ENCODE results near the gene C5AR1.
"Not testable (repeated sequence)": the region's sequence is repeated elsewhere in the genome, so short reads cannot be mapped to it uniquely, and the experiment has no call there.

Gene C5AR1

DNA sequence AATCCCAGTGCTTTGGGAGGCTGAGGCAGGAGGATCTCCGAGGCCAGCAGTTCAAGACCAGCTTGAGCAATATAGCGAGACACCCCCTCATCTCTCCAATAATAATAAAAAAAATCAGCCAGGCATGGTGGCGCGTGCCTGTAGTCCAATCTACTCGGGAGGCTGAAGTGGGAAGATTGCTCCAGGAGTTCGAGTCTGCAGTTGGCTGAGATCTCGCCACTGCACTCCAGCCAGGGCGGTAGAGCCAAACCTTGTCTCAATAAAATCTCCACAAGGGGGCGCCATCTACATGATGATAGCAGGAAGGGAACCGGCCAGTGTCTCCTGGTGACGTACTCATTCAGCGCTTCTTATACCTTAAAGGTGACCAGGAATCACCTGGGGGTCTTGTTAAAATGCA lies 13.6 kb upstream of the C5AR1 start:
- peak; percentile 87 for DNase-seq

DNA sequence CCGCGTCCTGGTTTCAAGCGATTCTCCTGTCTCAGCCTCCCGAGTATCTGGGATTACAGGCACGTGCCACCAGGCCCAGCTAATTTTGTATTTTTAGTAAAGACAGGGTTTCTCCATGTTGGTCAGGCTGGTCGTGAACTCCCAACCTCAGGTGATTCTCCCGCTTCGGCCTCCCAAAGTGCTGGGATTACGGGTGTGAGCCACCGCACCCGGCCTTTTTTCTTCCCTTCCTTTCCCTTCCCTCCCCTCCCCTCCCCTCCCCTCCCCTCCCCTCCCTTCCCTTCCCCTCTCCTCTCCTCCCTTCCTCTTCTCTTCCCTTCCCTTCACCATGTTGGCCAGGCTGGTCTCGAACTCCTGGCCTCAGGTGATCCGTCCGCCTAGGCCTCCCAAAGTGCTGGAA lies 8.8 kb upstream of the C5AR1 start:
- DNase-seq: not testable (repeated sequence)

DNA sequence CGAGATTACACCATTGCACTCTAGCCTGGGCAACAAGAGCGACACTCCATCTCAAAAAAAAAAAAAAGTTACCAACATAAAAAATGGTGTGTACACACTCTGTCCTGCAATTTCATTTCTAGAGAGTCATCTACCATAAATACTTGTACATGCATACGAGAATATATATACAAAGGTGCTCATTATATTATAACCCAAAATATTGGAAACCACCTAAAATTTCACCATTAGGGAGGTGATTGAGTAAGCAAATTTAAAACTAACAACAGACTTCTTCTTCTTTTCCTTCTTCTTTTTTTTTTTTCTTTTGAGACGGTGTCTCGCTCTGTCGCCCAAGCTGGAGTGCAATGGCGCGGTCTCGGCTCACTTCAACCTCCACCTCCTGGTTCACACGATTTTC lies 7.4 kb upstream of the C5AR1 start:
- DNase-seq: no peak

DNA sequence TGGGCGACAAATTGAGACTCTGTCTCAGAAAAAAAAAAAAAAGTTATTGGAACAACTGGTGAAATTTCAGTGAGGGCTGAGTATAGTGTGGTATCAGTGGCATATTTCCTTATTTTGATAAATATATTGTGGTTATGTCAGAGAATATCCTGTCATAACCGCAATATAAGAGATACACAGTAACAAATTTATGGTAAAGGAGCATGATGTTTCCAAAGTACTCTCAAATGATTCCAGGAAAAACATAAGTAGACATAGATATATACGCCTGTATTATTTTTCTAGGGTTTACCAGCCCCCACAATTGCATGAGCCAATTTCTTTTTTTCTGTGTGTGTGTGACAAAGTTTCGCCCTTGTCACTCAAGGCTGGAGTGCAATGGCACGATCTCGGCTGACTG lies 5.7 kb upstream of the C5AR1 start:
- no peak for DNase-seq

DNA sequence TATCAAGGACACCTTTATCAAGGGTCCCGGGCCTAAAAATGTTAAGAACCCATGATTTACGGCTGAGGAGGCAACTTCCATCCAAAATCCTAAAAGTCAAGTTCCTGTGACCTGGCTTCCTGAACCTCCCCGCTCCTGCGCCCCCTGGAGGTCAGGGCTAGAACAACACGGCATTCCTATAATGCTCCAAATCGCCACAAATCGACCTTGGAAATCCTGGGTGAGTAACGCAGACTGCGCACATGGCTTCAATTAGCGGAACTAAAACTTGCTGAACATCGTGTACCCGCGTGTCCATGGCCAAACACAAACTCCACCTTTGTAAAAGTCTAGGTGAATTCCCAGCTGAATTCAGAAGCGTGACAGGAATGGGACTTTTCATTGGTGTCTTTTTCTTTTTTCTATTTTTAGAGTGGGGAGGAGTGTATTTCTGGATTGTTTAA lies 4.3 kb upstream of the C5AR1 start:
- DNase-seq: peak; percentile 55

DNA sequence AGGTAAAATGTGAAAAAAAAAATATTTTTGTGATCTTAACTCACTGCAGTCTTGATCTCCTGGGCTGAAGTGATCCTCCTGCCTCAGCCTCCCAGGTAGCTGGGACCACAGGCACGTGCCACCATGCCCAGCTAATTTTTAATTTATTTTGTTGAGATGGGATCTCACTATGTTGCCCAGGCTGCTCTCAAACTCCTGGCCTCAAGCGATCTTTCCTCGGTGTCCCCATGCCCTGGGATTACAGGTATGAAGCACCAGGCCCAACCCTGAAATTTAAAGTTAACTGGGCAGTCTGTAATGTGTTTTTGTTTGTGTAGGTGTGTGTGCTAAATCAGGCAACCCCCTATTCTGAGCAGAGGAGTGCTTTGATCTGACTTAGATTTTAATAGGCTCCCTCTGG lies 3.4 kb upstream of the C5AR1 start:
- no peak for DNase-seq

DNA sequence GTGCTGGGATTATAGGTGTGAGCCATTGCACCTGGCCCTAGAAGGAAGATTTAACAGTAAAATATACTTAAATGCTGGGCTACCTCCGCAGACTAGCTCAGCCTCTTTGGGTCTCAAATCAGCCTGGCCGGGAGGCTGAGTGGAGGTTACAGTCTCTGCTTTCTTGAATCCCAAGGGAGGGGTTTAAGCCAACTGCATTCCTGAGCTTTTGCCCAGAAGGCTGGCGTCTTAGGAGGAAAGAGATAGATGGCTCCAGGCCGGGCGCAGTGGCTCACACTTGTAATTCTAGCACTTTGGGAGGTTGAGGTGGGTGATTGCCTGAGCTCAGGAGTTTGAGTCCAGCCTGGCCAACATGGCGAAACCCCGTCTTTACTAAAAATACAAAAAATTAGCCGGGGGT lies 623 bp upstream of the C5AR1 start:
- DNase-seq: no peak

DNA sequence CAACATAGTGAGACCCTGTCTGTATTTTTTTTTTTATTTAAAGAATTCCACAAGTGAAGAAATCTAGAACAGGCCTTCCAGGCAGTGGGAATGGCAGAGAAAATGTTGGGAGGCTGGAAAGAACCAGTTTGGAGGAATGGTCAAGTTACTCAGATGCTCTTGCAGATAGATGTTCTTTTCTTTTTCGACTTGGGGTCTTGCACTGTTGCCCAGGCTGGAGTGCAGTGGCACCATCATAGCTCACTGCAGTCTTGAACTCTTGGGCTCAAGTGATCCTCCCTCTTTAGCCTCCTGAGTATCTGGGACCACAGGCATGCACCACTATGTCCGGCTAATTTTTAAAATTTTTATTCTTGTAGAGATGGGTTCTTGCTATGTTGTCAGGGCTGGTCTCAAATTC lies 662 bp downstream of the C5AR1 start:
- DNase-seq: no peak

DNA sequence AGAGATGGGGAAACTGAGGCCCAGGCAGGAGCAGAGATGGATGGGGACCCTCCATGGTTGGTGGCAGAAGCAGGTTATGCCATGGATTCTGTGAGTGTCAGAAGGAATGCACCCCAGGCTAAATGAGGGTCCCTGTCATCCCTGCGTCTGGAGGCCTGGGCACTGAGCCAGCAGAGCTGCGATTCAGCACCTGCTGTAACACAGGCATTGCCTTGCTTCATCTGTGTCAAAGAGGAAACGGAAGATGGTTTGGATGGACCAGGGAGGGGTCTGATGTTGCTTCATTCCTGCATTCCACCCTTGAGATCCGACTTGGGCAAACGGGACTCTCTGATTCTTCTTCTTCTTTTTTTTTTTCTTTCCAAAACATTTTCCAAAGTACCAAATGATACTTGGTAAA lies 1.2 kb downstream of the C5AR1 start:
- no peak for DNase-seq

DNA sequence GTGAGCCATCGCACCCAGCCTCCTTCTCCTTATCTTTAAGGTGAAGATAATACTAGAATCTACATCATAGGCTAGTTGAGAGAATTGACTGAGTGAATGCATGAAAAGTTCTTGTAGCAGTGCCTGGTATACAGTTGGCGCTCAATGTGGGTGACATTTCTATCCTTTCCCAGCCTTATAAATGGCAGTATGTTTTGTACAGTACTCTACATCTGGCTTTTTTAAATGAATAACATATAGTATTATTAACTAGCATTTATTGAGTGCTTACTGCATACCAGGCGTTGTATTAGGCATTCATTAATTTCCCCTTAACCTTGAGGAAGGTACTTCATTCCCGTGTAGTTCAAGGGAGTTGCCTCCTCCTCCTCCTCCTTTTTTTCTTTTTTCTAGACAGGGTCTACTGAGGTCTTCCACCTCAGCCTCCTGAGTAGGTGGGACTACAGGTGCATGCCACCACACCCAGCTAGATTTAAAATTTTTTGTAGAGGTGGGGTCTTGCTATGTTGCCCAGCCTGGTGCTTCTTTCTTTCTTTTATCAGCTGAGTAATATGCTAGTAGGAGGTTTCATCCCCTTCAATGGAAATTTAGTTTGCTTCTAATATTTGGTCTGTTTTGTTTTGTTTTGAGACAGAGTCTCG lies 2.8 kb downstream of the C5AR1 start:
- no peak for DNase-seq

DNA sequence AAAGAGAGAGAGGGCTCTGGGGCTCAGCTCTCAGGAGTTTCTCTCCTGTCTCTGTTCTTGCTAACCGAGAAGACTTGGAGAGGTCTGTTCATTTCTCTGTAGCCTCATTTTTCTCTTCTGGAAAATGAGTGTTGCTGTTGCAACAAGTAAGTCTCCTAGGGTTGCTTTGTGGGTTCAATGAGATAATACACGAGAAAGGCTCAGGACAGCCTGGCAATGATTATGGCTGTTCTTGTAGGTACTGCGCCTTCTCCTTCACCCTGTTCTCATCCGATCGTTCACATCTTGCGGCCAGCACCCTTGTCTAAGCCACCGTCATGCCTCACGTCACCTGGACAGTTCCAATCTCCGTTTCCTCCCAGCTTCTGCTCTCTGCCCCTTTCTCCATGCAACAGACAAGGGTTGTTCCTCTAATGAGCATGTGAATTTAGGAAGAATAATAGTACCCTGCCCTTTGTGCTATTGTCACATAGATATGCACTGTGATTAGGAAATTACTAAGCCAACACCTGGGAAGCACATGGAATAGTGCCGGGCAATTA lies 4.2 kb downstream of the C5AR1 start:
- no peak for DNase-seq

DNA sequence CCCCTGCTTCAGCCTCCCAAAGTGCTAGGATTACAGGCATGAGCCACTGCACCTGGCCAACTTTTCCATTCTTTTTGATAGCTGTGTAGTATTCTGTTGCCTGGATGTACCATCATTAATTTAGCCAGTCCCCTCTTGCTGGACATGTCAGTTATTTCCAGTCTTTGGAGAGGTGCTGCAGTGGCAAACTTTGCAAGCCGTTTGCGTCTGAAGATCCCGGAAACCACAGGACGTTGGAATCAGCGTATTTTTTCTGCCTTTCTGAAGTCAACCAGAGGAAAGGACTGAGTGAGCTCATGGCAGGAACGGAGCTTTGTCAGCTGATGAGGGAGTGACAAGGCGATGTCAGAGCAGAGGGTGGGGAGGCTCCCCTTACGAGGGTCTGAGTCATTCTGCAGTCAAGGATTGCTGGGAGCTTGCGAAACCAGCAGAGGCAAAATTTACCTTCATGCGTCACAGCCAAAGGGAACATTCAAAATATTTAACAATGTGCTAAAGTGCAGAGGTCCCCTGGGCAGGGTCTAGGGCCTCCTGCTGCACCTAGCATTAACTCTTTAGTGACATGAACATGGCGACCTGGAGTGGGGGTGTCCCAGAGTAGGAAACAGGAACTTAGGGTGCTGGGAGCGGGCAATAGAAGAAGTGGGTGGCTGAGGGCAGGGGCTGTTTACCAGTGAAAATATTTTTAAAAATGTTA lies 5.6 kb downstream of the C5AR1 start:
- DNase-seq: peak; percentile 21

DNA sequence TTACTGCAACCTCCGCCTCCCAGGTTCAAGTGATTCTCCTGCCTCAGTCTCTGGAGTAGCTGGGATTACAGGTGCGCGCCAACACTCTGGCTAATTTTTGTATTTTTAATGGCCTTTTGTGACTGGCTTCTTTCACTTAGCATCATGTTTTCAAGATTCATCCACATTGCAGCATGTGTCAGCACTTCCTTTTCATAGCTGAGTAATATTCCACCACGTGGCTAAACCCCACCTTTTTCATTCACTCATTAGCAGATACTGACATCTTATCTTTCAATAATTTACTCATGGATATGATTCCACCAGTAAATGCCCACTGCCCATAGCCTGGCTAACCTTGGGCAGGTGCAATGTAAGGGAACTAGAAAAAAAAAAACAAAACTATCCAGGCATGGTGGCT lies 6.9 kb downstream of the C5AR1 start:
- no peak for DNase-seq

DNA sequence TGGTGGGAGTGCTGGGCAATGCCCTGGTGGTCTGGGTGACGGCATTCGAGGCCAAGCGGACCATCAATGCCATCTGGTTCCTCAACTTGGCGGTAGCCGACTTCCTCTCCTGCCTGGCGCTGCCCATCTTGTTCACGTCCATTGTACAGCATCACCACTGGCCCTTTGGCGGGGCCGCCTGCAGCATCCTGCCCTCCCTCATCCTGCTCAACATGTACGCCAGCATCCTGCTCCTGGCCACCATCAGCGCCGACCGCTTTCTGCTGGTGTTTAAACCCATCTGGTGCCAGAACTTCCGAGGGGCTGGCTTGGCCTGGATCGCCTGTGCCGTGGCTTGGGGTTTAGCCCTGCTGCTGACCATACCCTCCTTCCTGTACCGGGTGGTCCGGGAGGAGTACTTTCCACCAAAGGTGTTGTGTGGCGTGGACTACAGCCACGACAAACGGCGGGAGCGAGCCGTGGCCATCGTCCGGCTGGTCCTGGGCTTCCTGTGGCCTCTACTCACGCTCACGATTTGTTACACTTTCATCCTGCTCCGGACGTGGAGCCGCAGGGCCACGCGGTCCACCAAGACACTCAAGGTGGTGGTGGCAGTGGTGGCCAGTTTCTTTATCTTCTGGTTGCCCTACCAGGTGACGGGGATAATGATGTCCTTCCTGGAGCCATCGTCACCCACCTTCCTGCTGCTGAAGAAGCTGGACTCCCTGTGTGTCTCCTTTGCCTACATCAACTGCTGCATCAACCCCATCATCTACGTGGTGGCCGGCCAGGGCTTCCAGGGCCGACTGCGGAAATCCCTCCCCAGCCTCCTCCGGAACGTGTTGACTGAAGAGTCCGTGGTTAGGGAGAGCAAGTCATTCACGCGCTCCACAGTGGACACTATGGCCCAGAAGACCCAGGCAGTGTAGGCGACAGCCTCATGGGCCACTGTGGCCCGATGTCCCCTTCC lies 10.5 kb downstream of the C5AR1 start:
- no peak for DNase-seq

DNA sequence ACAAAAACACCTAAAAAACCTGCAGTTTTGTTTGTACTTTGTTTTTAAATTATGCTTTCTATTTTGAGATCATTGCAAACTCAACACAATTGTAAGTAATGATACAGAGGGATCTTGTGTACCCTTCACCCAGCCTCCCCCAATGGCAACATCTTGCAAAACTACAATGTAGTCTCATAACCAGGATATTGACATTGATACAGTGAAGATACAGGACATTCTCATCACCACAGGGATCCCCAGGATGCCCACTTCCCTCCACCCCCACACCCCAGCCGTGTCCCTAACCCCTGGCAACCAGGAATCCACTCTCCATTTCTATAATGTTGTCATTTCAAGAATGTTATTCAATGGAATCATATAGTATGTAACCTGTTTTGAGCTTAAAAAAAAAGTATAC lies 12.0 kb downstream of the C5AR1 start:
- no peak for DNase-seq

DNA sequence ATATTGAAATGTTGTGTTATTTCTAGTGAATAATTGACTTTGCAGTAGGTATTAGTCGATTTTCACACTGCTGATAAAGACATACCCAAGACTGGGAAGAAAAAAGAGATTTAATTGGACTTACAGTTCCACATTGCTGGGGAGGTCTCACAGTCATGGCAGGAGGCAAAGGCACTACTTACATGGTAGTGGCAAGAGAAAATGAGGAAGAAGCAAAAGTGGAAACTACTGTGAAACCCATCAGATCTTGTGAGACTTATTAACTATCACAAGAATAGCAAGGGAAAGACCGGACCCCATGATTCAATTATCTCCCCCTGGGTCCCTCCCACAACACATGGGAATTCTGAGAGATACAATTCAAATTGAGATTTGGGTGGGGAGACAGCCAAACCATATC lies 12.4 kb downstream of the C5AR1 start:
- DNase-seq: no peak

DNA sequence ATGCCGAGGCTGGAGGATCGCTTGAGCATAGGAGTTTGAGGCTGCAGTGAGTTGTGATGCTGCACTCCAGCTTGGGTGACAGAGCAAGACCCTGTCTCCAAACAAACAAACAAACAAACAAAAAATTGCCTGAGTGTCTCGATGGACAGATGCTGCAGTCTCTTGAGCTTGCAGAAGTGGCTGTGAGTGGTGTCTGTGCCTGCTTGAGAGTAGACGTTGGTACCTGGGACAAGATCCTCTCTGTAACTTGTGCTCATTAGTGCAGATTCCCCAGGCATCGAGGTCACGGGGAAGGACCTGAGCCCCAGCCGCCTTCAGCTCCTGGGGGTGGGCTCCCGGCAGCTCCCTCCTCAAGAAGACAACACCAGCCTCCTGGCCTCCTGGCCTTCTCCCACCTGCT lies 13.7 kb downstream of the C5AR1 start:
- no peak for DNase-seq

DNA sequence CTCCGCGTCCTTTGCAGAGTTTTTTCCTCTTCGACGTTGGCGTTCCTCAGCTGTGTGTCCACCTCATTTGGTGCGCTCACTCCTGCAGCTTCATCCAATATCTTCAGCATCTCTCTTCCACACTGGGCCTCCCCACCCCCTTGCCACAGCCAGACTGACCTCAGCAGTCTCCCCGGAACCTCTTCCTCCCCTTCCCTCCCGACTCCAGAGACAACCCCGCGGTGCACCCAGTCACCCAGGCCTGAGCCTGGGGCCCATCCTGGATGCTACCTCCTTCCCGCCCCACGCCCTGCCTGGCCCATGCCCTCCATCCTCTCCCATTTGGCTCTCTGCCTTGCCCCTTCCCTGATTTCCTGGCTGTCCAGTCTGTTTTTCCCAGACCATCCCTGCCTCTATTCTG lies 14.2 kb downstream of the C5AR1 start:
- DNase-seq: no peak

DNA sequence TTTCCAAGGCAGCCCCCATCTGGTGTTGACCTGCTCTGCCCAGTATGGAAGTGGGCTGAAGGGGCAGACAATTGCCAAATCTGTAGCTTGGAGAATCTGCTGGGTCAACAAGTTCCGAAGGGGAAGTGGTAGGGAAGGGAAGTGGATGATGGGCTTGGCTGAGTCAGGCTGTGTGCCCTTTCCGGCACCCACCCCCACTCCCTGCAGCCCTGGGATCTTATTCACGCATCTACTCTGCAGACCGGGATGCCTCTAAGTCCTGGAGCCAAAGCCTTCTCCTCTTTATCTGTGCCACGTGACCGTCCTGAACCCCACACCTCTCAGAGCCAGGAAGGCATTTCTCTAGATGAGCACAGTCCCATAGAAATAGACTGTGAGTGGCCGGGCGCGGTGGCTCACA lies 14.8 kb downstream of the C5AR1 start:
- DNase-seq: no peak

DNA sequence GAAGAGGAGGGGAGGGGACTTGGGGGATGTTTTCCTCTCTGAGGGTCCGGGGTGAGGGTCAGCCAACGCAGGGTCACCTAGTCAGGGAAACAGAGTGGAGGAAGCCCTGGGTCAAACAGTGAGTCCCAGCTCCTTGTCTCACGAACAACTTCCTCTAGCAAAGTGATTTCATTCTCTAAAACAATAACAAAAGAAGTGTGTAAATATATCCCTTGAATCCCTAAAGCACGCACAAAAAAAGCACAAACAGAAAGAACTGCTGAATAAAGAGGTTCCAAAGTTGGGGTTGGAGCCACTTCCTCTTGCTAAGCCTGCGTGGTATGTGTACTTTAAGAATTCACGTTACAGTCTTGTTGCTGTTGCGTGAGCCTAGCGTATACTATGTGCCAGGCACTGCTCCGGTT lies 20.8 kb downstream of the C5AR1 start:
- no peak for DNase-seq

DNA sequence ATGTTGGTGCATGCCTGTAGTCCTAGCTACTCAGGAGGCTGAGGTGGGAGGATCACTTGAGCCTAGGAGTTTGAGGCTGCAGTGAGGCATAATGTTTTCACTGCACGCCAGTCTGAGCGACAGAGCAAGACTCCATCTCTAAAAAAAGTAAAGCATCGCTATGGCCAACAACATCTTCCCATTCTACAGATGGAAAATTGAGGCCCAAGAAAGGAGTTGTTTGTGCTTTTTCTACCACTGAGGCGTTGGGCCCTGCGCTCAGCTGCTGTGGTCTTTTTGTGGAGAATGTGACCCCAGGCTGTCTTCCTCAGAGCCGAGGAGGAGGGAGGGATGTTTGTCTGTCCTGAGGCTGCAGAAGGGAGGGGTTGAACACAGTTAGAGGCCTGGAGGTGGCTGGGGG lies 21.8 kb downstream of the C5AR1 start:
- DNase-seq: no peak

DNA sequence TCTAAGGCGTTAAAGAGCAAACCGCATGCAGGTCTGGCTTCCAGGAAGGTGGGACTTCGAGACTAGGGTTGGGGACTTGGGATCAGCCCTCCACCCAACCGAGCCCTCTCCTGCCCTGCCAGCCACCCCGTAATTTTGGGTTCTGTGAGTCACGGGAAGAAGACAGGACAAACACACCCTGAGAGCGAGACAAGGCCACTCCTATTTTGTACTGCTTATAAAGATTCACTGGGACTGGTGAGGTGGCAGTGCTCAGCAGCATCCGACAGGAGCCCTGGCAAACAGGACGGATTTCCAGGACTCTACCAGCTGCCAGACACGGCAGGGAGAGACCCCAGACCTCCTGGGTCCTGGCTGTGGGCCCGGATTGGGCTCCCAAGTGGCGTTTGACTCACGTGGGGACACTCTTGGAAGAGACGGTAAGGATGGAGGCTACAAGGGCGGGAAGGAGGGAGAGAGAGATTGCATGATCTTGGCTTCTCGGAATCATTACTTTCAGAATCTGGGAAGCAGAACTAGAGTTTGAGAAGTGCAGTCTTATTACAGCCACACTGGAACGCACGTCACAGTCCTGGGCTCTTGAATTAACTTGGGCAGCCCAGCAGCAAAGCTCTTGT lies 22.4 kb downstream of the C5AR1 start, which contains the start of gene C5AR2:
C5AR2 (plus strand) TSS at position 245 of the 617 bp plus-strand sequence. CDS start 8,625 bp downstream, outside the sequence.
- DNase-seq: no peak

All from CD4-positive, alpha-beta T cell treated with Interleukin-12 subunit alpha and Interleukin-12 subunit beta, for 1 hour (primary cell).